TTC549 (cell line): Measurements from ENCODE around the gene COL6A2.
"Not testable (repeated sequence)": the region's sequence is repeated elsewhere in the genome, so short reads cannot be mapped to it uniquely, and the experiment has no call there.

Experiments
- FAIRE-seq: peaks from 2 replicates; lab custom pipeline; 2012; peaks lifted over from hg19 to GRCh38; lab: Jason Lieb, UNC

The COL6A2 gene

DNA sequence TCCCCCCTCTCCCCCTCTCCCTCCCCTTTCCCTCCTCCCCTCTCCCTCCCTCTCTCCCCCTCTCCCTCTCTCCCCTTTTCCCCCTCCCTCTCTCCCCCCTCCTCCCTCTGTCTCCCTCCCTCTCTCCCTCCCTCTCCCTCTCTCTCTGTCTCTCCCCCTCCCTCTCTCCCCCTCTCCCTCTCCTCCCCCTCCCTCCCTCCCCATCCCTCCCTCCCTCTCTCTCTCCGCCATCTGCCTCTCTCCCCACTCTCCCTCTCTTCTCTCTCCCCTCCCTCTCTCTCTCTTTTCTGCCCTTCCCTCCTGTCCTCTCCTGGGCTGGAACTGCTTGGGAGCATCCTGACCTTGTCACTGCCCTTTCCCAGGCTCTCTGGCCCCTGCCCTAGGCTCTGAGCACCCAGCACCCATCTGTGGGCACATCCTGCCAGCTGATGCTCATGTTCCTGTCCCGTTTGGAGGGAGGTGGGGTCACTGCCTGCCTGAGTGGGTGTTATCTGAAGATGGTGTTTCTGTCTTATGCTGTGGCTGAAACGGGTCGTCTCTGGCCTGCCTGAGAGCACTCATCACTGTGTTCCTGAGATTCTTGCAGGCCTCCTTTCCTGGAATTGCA lies 46.7 kb downstream of the COL6A2 start:
- FAIRE-seq, result no peak

- FAIRE-seq, result no peak
Measured at GRCh38 chr21:46145159-46145839, 47.4 kb downstream of the COL6A2 start.

- FAIRE-seq, result no peak
Measured at GRCh38 chr21:46145840-46146691, 48.2 kb downstream of the COL6A2 start.

DNA sequence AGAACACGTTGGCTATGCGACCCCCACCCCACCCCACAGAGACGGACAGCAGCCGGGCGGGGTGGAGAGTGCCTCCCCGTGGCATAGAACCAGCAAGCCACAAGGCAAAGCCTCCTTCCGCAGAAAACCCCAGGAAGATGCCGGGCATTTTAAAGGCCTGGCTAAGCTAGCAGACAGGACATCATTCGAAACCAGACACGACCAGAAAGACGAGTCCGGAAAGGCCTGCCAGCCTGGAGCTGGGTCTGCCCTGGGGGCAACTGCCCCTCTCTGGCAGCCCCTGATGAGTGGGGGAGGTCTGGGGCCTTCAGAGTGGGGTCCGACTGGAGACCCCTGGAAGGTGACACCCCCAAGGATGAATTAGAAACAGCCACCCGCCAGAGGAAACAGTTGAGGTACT lies 48.9 kb downstream of the COL6A2 start:
- FAIRE-seq, result no peak

GRCh38 chr21:46147429-46147828 lies 49.5 kb downstream of the COL6A2 start:
- FAIRE-seq, result not testable (repeated sequence)

- FAIRE-seq, result no peak
Measured at GRCh38 chr21:46148106-46148505, 50.2 kb downstream of the COL6A2 start.

DNA sequence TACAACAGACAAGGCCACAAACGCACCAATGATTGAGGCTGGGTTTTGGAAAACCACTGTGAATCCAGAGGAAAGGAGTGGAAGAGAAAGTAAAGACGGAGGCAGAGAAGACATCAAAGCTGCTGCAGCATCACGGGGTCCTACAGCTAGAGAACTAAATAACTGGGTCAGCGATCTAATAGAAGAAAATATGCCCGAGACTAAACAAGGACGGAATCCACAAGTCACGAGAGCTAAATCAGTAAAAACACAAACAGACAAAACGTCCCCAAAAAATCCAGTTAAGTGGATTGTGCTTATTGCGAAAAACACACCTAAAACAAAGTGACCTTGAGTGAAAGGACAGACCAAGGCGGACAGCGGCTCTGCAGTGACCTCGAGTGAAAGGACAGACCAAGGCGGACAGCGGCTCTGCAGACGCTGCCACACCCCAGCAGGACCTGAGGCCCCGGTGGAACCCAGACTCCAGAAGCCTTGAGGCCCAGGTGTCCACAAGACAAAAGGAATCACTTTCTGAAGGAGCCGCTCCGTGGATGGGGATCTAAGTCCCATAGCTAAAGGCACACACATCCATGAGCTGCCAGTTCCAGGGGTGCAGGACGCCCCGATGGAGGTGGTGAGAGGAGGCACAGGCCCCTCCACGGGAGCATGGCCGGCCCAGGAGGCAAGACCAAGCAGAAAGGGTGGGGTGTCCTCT lies 51.4 kb downstream of the COL6A2 start:
- FAIRE-seq, result no peak

DNA sequence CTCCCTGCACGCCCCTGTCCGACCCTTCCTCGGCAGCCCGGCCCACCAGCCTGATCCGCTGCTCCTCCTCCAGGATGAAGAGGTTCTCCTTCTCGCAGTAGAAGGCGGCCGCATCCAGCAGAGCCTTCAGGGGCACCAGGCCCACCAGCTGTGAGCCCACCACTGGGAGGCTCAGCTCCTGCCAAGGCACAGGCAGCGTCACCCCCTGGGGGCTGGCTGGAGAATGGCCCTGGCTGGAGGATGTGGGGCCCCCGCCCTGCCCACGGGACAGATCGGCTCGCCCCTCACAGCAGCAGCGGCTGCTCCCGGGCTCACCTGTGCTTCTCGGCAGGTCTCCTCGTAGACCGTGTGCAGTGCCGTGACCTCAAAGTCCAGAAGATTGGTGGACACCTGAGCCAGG lies 52.2 kb downstream of the COL6A2 start:
- FAIRE-seq, result no peak

DNA sequence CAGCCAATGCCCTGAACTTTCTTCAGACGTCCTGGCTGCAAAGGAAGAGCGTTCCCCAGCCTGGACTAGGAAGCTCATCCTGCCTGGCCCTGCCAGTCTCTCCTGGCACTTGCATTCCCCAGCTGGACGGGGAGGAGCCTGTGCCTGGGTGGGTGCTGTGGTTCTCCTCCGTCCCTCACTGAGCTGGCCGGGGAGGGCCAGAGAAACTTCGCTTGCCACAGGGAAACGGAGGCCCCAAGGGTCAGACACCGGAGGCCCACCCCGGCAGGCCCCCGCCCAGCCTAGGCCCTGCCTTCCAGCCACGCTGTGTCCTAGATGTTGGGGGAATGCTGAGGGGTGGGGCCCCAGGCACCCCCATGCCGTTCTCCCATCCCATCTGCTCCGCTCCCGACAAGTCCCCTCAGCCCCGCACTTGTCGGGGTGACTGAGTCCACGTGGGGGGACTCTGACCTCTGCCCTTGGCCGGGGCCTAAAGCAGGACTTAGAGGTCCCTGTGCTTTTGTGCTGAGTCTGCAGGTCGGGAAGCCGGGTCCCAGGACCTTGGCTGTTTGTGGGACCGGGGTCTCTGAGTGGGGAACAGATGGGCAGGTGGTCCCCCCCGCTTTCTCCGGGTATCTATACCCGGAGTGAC lies 52.7 kb downstream of the COL6A2 start:
- FAIRE-seq, result no peak

DNA sequence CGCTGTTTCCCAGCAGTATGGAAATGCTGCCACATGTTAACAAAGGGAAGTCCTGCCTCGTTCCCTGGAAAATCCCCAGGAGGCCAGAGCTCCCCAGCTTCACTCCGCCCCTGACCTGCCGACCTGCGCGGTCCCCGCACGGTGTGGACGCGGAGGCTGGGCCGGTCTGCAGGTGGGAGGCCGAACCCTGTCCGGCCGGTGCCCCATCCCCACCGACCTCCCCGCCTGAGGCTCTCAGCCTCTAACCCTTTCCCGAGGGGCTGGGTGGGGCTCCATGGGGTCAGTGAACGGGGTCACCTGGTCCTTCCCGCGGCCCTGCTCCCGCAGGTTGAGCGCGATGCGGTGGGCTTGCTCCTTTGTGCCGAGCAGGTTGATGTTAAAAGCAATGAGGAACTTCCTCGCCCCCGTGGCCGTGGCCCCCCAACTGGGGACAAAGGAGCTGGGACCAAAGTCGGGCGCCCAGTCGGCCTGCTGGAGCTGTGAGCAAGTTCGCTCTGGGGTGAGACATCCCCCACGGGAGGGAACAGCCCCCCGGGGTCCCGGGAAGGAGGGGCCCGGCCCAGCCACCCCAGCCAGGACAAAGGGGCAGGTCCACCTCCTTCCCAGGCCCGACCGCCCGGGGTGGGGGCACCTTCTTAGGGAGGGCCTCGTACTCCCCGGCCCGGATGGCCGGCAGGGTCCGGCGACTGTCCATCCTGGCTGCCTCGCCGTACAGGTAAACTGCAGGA lies 53.5 kb downstream of the COL6A2 start:
- FAIRE-seq, result no peak

- FAIRE-seq, result no peak
Measured at GRCh38 chr21:46151989-46152926, 54.3 kb downstream of the COL6A2 start.

- FAIRE-seq, result no peak
Measured at GRCh38 chr21:46152927-46153246, 55.0 kb downstream of the COL6A2 start.

DNA sequence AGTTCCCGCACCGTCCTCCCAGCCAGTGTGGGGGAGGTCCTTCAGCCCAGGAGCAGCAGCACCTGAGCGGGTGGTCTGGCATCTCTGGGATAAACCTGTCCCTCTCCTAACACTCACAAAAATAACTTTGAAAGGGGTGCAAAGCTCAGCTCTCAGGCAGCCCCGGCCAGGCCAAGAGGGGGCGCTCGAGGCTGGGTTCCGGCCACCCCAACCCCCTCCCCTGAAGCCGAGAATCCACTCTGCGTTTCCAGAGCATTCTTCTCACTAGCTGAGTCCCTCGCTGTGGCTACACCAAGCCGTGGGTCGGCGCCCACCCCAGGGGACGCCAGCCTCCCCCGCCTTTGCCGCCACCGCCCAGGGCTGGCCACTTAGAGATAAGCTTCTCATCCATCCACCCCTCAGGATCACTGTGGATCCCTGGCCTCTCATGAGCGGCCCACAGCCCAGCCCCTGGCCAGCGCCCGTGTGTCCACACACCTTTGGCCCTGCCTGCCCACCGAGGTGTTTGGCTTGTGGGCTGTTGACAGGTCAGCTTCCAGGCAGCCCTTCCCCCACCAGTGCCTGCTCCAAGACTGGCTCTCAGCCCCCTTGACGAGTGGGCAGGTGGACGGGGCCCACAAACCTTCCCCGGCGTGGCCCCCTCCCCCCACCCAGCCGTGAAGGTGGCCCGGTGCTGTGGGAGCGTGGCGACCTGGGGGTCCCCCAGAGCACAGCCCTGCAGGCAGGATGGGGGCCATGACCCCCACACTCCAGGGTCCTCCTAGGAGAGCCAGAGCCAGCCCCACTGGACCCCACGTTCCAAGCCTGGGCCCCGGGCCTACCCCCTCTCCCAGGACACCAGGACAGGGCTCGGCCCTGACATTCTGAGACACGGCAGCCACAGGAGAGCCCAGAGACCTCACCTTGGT lies 55.6 kb downstream of the COL6A2 start:
- no peak for FAIRE-seq

- FAIRE-seq, result no peak
Measured at GRCh38 chr21:46154155-46154954, 56.4 kb downstream of the COL6A2 start.

DNA sequence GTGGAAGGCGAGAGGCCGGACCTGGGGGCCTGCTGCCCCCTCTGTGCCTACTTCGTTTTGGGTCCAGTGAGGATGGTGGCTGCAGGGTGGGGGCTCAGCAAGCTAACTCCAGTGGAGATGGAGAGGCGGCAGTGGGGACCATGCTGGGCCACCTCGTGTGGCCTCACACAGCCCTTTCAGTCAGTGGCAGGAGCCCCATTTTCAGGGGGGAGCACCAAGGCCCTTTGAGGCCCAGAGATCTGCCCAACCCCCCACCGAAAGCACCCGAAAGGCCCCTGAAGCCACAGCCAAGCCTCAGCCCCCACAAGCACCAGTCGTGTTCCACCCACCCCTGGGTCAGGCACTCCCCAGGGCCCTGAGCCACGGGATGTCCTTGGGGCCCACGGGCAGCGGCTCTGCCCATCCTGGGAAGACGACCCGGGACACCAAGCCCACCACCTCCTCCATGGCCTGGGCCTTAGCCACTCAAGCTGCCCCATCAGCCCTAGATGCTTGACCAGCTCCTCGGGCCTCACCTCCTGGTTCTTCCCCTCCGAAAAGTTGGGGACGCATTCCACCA lies 57.1 kb downstream of the COL6A2 start:
- FAIRE-seq, result no peak

GRCh38 chr21:46155514-46156377 lies 57.8 kb downstream of the COL6A2 start, which contains the start of gene FTCD:
Gene FTCD, minus strand, starts transcription at chr21:46155579. Its CDS starts 56 bp downstream, at chr21:46155523.
- FAIRE-seq, result no peak

- FAIRE-seq, result no peak
Measured at GRCh38 chr21:46156378-46156645, 58.4 kb downstream of the COL6A2 start.
